Heart left ventricle (tissue), 13 donors: ENCODE results near the gene RAP1GDS1.

Experiments used
- POLR2A ChIP-seq, 2 donors: fragments of 450-650 bp; IDR thresholded peaks; one replicate each; pipeline ENCODE4 v1.6.1; 2017; ENCODE audit warnings: antibody characterized with exemption in 2 of 2, mild to moderate bottlenecking in 2 of 2, moderate library complexity in 2 of 2
- TF ChIP-seq, protein P1 (sequence below), 12 donors: fragments of 200-600 bp; sonication (generic) in 4 of 12; IDR thresholded peaks; one replicate each; pipeline versions ENCODE4 v1.5.0 to v1.8.0; 2018 to 2022; ENCODE audit warnings: antibody characterized with exemption in 12 of 12, mild to moderate bottlenecking in 5 of 12
- donor health status: ischemic (EF 13 %, LVEDD 7.1; RV severe dilation, severe dysfunction).
- donor health status: DM: no; HTN: yes; CAD: no.
- donor health status: DM: no; HTN: no; CAD: no.
- donor health status: ischemic (EF 25% LVEDD 6.9; RV normal size, moderate dysfunction).
- donor health status: ischemic (EF 25% LVEDD 5.7; RV mildly dilated, moderate dysfunction).
- donor health status: ischemic (EF 35%, LVEDD 5.7; RV mildly dilated, moderate dysfunction).
- donor health status: nonischemic (EF 11% LVEDD 7.7; RV severe dilation, severe dysfunction).
- donor health status: DM: yes; HTN: yes; CAD: no.
- donor health status: PGD.
- donor health status: ischemic (EF 29% LVEDD 5.4; RV normal size, mild dysfunction).
- donor health status: nonischemic (EF 23%, LVEDD 6.1; RV moderate dilation, normal function).

DNA sequence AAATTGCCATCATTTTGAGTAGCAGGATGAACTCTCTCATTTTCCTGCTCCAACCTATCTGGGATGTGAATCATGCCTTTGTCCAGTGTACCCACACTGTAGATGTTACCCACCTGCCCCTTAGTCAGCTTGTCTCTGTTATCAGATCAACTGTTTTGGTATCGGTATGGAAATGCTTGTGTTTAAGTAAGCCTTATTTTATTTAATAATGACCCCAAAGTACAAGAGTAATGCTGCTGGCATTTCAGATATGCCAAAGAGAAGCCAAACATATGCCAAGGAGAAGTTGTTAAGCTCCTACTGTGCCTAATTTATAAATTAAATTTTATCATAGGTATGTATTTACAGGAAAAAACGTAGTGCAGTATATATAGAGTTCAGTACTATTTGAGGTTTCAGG is 18.6 kb upstream of the RAP1GDS1 start:
- TF ChIP-seq, protein P1, sequence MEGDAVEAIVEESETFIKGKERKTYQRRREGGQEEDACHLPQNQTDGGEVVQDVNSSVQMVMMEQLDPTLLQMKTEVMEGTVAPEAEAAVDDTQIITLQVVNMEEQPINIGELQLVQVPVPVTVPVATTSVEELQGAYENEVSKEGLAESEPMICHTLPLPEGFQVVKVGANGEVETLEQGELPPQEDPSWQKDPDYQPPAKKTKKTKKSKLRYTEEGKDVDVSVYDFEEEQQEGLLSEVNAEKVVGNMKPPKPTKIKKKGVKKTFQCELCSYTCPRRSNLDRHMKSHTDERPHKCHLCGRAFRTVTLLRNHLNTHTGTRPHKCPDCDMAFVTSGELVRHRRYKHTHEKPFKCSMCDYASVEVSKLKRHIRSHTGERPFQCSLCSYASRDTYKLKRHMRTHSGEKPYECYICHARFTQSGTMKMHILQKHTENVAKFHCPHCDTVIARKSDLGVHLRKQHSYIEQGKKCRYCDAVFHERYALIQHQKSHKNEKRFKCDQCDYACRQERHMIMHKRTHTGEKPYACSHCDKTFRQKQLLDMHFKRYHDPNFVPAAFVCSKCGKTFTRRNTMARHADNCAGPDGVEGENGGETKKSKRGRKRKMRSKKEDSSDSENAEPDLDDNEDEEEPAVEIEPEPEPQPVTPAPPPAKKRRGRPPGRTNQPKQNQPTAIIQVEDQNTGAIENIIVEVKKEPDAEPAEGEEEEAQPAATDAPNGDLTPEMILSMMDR (IDR thresholded peaks at IDR 0.05): no peak
- TF ChIP-seq POLR2A (IDR thresholded peaks at IDR 0.05): no peak
